Activated T-cell treated with anti-CD3 and anti-CD28 coated beads for 24 hours (primary cell): Measurements from ENCODE around the gene KRTAP4-2.
"Not testable (repeated sequence)": the region's sequence is repeated elsewhere in the genome, so short reads cannot be mapped to it uniquely, and the experiment has no call there.

Experiments used
- DNase-seq: peaks from one replicate; pipeline ENCODE4 v3.0.0-alpha.2; 2020; ENCODE audit warnings: low read depth

The KRTAP4-2 gene

GRCh38 chr17:41177727-41178271 lies at the start of gene KRTAP4-2:
TSS of gene KRTAP4-2 (minus strand) at chr17:41178221. CDS start at chr17:41178164, 57 bp downstream.
- no peak for DNase-seq

GRCh38 chr17:41226598-41227095 lies 48.6 kb upstream of the KRTAP4-2 start, which contains the start of gene KRTAP9-2:
TSS of gene KRTAP9-2 (plus strand) at chr17:41226648. CDS start at chr17:41226655, 7 bp downstream.
- DNase-seq: not testable (repeated sequence)

- DNase-seq: no peak
Observed at GRCh38 chr17:41226051-41226450, 48.0 kb upstream of the KRTAP4-2 start.

GRCh38 chr17:41223821-41224220 lies 45.8 kb upstream of the KRTAP4-2 start:
- DNase-seq: no peak

- no peak for DNase-seq
Observed at GRCh38 chr17:41215681-41216080, 37.7 kb upstream of the KRTAP4-2 start.

GRCh38 chr17:41212524-41213169 lies 34.6 kb upstream of the KRTAP4-2 start:
- no peak for DNase-seq

- no peak for DNase-seq
Observed at GRCh38 chr17:41211845-41212466, 33.9 kb upstream of the KRTAP4-2 start.

GRCh38 chr17:41199421-41200078 lies 21.5 kb upstream of the KRTAP4-2 start:
- no peak for DNase-seq

- DNase-seq: no peak
Observed at GRCh38 chr17:41196068-41196467, 18.0 kb upstream of the KRTAP4-2 start.

GRCh38 chr17:41190328-41190727 lies 12.3 kb upstream of the KRTAP4-2 start:
- no peak for DNase-seq

- DNase-seq: not testable (repeated sequence)
Observed at GRCh38 chr17:41189837-41190318, 11.9 kb upstream of the KRTAP4-2 start, which contains the start of gene KRTAP9-1. TSS of gene KRTAP9-1 (plus strand) at chr17:41189887. CDS start at chr17:41189887, 0 bp downstream.

GRCh38 chr17:41186872-41187271 lies 8.9 kb upstream of the KRTAP4-2 start:
- DNase-seq: no peak

GRCh38 chr17:41185001-41185400 lies 7.0 kb upstream of the KRTAP4-2 start:
- DNase-seq: no peak

- DNase-seq: no peak
Observed at GRCh38 chr17:41184480-41184961, 6.5 kb upstream of the KRTAP4-2 start, which contains the start of gene KRTAP4-1. TSS of gene KRTAP4-1 (minus strand) at chr17:41184911. CDS start at chr17:41184854, 57 bp downstream.

- DNase-seq: no peak
Observed at GRCh38 chr17:41178843-41179616, 1.0 kb upstream of the KRTAP4-2 start.

GRCh38 chr17:41178341-41178740 lies 320 bp upstream of the KRTAP4-2 start:
- no peak for DNase-seq

- DNase-seq: no peak
Observed at GRCh38 chr17:41176744-41177387, 1.2 kb downstream of the KRTAP4-2 start.

GRCh38 chr17:41171886-41172285 lies 6.1 kb downstream of the KRTAP4-2 start:
- no peak for DNase-seq

GRCh38 chr17:41168121-41168520 lies 9.9 kb downstream of the KRTAP4-2 start, which contains the start of gene KRTAP4-3:
TSS of gene KRTAP4-3 (minus strand) at chr17:41168221. CDS start at chr17:41168172, 49 bp downstream.
- no peak for DNase-seq

GRCh38 chr17:41167561-41167960 lies 10.5 kb downstream of the KRTAP4-2 start:
- DNase-seq: no peak

- DNase-seq: no peak
Observed at GRCh38 chr17:41163828-41164227, 14.2 kb downstream of the KRTAP4-2 start.
